ENCODE measurements around the gene RPAP2. TPM values are rescaled to one million over a fixed set of nuclear protein-coding genes. Genes with fewer than 3 reads are reported as not detected.
"Not testable (repeated sequence)": the region's sequence is repeated elsewhere in the genome, so short reads cannot be mapped to it uniquely, and the experiment has no call there.

Gene RPAP2
- 10 to 100 TPM; 33.5 to 37.0 TPM for total RNA-seq

DNA sequence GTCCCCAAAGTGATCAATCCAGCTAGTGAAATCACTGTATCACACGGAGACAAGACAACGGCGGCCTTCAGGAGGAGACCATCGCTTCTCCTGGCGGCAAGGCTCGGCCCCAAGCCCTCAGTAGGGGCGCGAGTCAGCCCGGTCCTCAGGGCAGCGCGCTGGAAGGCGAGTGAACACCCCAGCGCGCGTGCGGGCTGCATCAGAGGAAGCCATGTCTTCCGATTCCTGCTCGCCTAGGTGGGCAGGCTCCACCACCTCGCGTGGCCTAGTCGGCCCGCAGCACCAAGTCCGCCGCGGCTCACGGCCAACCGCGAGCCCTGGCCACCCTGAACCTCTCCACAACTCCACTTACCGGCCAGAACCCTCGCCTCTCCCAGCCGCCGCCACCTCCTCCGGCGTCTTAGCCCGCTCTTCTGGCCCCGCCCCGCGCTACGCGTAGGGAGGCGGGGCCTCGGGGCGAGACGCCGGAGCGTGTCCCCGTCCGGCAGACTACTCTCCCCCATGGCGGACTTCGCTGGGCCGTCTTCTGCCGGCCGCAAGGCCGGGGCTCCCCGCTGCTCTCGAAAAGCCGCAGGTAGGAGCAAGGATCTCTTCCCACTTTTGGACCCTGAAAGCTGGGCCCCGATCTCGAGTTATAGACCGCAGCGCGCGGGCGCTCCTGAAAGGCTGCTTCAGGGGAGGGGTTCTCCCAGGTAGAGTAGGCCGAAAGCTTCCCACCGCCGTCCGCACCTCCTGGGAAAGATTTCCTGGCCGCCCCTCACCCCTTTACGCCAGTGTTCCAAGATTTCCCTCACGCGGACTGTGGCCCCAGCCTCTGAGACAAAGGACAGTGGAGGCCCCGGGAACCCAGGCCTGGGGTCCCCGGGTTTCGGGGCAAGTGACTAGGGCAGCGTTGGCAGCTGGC lies at the start of gene RPAP2, which contains the start of gene GLMN:
Gene RPAP2, plus strand, starts transcription at position 487 of the 904 bp plus-strand sequence. Its CDS starts 15 bp downstream, at position 502.
Gene GLMN, minus strand, starts transcription at position 415 of the 904 bp plus-strand sequence. CDS start 988 bp downstream, outside the sequence.
- ChIA-PET POLR2A (interaction anchor here (0.9 to 1.0 kb wide), 2 partner anchors 187 to 238 kb away, joined by 3 to 6 read pairs; no protein-coding TSS in a partner anchor), CTCF (interaction anchor here (0.6 kb wide), 1 partner anchor 286 kb away, joined by 5 read pairs; no protein-coding TSS in a partner anchor)

- POLR2A ChIA-PET, result not testable (repeated sequence)
Observed at GRCh38 chr1:92254714-92255113, 44.1 kb upstream of the RPAP2 start.

GRCh38 chr1:92259350-92259749 lies 39.5 kb upstream of the RPAP2 start:
- POLR2A ChIA-PET, result interaction anchor here (0.6 to 0.7 kb wide), 2 partner anchors 8 to 223 kb away, joined by 3 to 11 read pairs; no protein-coding TSS in a partner anchor
- CTCF ChIA-PET, result no interaction called here

More at GRCh38 chr1:92254714-92255113, 44.1 kb upstream of the RPAP2 start:
- CTCF ChIA-PET, result not testable (repeated sequence)

DNA sequence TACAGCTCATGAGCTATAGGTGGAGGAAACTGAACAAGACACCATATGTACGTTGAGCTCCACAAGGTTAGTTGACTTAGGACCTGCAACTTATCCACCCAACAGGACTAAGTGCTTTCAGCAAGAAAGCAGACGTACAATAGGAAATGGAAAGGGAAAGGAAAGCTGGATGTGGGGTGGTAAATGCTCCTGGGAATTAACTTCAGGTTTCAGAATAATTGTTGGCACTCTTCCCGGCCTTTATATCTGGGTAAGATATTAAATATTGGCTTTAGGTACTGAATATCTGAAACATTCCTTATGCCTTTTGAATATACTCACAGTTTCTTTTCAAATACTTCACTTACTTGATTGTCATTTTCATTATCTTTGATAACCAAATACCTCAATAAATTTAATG lies 36.3 kb upstream of the RPAP2 start:
- ChIA-PET POLR2A (interaction anchor here (0.6 kb wide), 1 partner anchor 253 kb away, joined by 4 read pairs; no protein-coding TSS in a partner anchor), CTCF (no interaction called here)

DNA sequence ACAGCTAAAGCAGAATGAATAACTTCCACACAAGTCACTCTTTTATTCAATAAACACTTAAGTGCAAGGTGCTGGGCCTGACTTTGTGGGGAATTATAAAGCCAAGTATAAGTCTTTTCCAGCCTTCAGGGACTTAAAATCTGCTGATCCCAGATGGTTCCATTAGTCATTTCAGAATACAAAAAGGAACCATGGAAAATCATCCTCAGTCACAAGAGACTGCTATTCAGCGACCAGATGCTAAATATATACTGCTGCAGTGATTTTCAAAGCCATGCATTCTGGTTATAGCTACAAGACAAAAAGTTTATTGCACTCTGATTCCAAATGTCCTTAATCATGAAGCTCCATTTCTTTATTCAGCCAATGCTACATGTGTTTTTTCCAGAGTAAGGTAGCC lies 25.8 kb upstream of the RPAP2 start:
- POLR2A ChIA-PET, result no interaction called here
- CTCF ChIA-PET, result no interaction called here

- POLR2A ChIA-PET, result no interaction called here
Observed at GRCh38 chr1:92274939-92275338, 23.9 kb upstream of the RPAP2 start.

GRCh38 chr1:92276082-92276481 lies 22.8 kb upstream of the RPAP2 start:
- ChIA-PET POLR2A (no interaction called here), CTCF (no interaction called here)

More at GRCh38 chr1:92274939-92275338, 23.9 kb upstream of the RPAP2 start:
- CTCF ChIA-PET, result no interaction called here

DNA sequence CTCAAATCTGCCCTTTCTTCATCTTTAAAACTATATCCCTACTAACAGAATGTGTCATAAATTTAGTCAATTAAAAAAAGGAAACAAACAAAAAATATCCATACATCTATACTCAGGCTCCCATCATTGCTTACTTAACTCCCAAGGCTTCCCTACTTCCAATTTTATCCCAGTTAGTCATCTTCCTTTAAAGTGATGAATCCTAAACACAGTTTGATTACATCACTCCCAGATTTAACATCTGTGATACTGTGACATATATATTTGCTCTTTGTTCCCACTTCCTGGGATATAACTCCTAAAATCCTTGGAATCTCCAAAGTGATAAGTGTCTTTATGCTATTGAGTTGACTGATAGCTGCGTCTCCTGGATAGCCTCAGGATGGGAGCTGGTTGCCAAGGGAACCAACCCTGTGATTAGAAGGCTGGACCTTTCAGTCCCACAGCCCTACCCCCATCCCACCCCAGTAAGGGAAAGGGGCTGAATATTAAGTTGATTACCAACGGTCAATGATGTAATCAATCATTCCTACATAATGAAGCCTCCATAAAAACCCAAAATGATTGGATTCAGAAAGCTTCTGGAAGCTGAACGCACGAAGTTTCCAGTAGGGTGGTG lies 21.6 kb upstream of the RPAP2 start:
- ChIA-PET CTCF (no interaction called here), POLR2A (no interaction called here)

DNA sequence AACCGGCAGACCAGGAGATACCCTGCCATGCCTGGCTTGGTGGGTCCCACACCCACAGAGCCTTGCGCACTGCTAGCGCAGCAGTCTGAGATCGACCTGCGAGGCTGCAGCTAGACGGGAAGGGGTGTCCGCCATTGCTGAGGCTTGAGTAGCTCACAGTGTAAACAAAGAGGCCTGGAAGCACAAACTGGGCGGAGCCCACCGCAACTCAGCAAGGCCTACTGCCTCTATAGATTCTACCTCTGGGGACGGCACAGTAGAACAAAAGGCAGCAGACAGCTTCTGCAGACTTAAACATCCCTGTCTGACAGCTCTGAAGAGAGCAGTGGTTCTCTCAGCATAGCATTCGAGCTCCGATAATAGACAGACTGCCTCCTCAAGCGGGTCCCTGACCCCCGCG lies 19.1 kb upstream of the RPAP2 start:
- CTCF ChIA-PET, POLR2A ChIA-PET: not testable (repeated sequence)

- POLR2A ChIA-PET, CTCF ChIA-PET: not testable (repeated sequence)
Observed at GRCh38 chr1:92281411-92281810, 17.4 kb upstream of the RPAP2 start.

GRCh38 chr1:92291372-92291999 lies 7.4 kb upstream of the RPAP2 start:
- CTCF ChIA-PET, result interaction anchor here (0.5 to 1.3 kb wide), 2 partner anchors 129 to 188 kb away, joined by 3 to 4 read pairs; no protein-coding TSS in a partner anchor
- POLR2A ChIA-PET, result no interaction called here

DNA sequence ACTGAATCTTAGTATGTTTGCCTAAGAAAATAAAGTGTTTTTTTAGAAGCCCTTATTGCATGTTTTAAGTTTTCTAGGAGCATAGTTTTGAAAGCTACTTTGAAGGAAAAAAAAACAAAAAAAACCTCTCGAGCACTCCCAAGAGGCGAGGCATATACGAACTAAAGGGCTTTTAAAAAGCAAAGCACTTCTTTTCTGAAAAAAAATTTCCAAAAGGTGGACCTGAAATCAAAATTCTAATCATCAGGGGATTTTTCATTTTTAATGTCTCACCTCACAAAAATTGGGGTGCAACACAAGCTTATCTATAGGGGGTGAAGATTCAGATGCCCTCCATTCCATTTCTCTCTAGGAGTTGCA lies 666 bp upstream of the RPAP2 start:
- ChIA-PET CTCF (no interaction called here), POLR2A (interaction anchor here (0.5 to 1.0 kb wide), 2 partner anchors 16 to 239 kb away, joined by 3 read pairs; no protein-coding TSS in a partner anchor)

DNA sequence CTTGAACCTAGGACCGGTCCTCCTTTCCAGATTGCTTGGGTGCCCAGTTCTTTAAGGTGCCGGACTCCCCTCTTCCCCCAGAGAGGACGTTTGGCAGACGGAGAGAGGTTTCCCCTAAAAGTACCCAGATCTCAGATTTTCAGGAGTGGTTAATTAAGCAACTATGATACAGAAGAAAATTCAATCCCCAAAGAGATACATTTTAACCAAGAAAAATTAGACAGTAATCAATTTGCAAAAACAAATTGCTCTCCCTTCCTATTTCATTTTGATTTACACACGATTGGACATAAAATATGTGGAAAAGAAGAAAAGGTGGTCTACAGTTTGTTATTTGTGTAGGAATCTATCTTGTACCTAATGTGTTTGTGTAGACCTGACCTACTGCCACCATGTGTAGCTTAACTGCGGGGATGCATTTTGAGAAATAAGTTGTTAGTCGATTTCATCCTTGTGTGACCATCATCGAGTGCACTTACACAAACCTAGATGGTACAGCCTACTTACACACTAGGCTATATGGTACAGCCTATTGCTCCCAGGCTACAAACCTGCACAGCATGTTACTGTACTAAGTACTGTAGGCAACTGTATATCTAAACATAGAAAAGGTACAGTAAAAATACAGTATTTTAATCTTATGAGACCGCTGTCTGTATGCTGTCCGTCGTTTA lies 755 bp downstream of the RPAP2 start:
- CTCF ChIA-PET, result no interaction called here
- POLR2A ChIA-PET, result interaction anchor here (0.9 kb wide), 1 partner anchor 186 kb away, joined by 6 read pairs; no protein-coding TSS in a partner anchor

DNA sequence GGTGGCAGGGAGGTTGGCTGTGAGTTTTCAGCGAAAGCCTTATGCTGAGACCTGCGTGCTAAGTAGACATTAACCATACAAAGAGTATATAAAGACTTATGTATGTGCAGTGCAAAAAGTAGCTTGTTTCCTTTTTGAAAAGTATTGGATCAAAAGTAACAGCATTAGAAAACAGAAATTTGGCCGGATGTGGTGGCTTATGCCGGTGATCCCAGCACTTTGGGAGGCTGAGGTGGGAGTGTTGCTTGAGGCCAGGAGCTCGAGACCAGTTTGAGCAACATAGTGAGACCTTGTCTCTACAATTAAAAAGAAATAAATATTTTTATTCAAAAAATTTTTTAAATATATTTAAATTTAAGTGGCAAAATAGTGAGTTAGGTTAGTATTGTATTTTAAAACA lies 2.2 kb downstream of the RPAP2 start:
- ChIA-PET POLR2A (no interaction called here), CTCF (no interaction called here)

DNA sequence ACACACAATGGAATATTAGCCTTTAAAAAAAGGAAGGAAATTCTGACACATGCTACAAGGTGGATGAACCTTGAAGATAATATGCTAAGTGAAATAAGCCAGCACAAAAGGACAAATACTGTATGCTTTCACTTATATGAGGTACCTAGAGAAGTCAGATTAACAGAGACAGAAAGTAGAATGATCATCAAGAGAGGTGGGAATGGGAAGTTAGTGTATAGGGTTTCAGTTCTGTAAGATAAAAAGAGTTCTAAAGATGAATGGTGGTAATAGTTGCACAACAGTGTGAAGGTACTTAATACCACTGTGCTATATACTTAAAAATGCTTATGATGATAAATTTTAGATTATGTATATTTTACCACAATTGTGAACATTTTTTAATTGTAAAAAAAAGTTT lies 7.2 kb downstream of the RPAP2 start:
- POLR2A ChIA-PET, result no interaction called here
- CTCF ChIA-PET, result no interaction called here

- CTCF ChIA-PET, result no interaction called here
- POLR2A ChIA-PET, result no interaction called here
Observed at GRCh38 chr1:92307980-92308379, 9.1 kb downstream of the RPAP2 start.

GRCh38 chr1:92310185-92310597 lies 11.3 kb downstream of the RPAP2 start:
- ChIA-PET CTCF (interaction anchor here (0.8 to 3.5 kb wide), 8 partner anchors 49 to 294 kb away, joined by 3 to 15 read pairs (median 3); partner anchors contain the start of gene GFI1), POLR2A (interaction anchor here (0.7 to 1.1 kb wide), 2 partner anchors 174 to 177 kb away, joined by 3 to 4 read pairs; partner anchors contain the start of gene GFI1)

- CTCF ChIA-PET, result interaction anchor here (0.7 to 4.3 kb wide), 4 partner anchors 166 to 891 kb away, joined by 3 to 11 read pairs (median 4); partner anchors contain the start of gene GFI1
- POLR2A ChIA-PET, result interaction anchor here (0.7 to 1.3 kb wide), 7 partner anchors 16 to 366 kb away, joined by 3 to 7 read pairs (median 4); no protein-coding TSS in a partner anchor
Observed at GRCh38 chr1:92314024-92314423, 15.2 kb downstream of the RPAP2 start.

Data from activated CD8-positive, alpha-beta memory T cell treated with anti-CD3 and anti-CD28 coated beads for 36 hours (primary cell).